NCI-H2107 (cell line): ENCODE results near the gene PALD1.
A peak's percentile ranks its signal among the peaks of the same experiment; 100 is the strongest.

Experiments used
- DNase-seq: peaks from one replicate; lab custom pipeline; 2025; lab: John Stamatoyannopoulos, UW

Gene PALD1

DNA sequence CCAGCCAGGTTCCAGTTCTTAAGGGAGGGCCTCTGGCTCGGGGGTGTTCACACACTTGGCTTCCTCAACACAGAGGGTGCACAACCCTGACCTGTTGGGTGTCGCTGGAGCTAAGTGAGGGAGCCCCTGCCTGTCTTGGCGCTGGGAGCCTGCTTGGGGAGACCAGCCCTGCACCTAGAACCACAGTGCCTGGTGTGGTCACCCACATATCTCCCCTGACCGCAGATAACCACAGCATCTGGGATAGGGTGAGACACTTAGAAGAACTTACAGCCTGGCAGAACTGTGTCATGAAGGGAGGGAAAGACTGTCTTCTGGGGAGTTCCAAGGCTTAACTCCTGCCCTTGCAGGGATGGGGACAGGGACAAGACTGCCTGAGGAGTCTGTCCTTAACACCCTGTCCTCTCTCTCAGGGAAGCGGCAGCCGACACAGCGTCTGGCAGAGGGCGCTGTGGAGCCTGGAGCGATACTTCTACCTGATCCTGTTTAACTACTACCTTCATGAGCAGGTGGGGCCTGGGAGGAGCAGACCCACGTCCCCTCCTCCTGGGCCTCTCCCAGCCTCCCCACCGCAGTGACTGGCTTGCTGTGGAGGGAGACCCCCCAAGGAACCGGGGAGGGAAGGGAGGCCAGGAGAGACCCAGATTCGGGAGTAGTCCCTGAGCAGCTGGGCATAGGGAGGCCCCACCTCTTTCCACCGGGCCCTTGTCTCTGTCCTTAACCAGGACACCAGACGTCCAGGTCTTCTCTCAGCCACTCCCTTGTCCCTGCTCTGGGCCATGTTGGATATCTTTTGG is 59.0 kb downstream of the PALD1 start:
- no peak for DNase-seq

DNA sequence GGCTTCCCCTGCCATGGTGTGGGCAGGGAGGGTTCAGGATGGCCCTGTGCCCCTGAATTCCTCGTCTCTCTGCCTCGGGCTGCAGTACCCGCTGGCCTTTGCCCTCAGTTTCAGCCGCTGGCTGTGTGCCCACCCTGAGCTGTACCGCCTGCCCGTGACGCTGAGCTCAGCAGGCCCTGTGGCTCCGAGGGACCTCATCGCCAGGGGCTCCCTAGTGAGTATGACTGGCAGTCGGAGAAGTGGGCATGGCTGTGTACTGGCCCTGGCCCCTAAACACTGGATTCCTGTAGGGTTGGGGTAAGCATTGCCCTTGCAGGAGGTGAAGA is 59.6 kb downstream of the PALD1 start:
- no peak for DNase-seq

DNA sequence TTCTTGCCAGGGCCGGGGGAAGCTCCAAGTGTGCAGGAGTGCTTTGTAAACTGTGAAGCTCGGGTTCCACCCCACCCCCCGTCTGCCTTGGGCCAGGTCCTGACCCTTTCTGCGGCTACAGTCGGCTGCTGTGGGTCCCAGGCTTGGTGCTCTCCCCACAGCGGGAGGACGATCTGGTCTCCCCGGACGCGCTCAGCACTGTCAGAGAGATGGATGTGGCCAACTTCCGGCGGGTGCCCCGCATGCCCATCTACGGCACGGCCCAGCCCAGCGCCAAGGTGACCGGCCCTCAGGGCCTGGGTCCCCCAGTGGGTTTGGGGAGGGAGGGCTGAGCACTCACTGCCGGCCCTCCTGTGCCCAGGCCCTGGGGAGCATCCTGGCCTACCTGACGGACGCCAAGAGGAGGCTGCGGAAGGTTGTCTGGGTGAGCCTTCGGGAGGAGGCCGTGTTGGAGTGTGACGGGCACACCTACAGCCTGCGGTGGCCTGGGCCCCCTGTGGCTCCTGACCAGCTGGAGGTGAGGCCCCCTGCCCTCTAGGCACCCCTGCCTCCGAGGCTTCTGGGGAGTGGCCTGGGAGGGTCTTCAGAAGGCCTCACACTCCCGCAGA is 60.3 kb downstream of the PALD1 start:
- DNase-seq, result no peak

DNA sequence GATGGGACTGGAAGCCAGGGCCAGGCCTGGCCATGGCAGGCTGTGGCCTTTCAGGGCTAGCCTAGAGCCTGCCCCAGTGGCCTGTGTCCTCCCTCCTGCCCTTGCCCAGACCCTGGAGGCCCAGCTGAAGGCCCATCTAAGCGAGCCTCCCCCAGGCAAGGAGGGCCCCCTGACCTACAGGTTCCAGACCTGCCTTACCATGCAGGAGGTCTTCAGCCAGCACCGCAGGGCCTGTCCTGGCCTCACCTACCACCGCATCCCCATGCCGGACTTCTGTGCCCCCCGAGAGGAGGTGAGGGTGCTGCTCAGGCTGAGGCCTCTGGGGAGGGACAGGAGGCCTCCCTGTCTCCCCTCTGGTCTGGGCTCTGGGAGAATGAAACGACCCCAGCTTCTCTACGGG is 60.9 kb downstream of the PALD1 start:
- DNase-seq, result no peak

DNA sequence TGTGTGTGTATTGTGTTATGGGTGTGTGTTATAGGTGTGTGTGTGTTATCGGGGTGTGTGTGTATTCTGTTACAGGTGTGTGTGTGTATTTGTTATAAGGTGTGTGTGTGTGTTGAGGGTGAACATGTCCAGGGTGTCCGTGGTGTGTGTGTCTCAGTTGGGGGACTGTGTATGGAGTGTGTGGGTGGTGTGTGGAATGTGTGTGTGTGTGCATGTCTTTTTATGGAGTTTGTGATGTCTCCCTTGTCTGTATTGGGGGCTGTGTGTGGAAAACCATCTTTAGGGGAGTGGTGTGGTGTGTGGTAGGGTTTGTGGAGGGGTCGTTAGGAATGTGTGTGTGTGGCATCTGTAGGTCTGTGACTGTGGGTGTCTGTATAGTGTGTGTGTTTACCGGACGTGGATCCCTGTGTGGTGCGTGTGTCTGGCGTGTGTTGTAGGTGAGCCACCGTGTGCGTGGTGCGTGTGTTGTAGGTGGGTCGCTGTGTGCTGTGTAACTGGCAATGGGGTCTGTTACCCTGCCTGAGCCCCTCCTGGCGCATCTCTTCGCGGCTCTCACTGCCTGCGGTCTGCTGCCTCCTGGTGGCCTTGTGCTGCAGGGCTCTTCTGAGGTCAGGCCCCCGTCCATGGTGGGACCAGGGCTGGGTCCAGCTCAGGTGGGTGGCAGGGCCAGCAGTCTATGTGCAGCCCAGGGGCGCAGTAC is 61.7 kb downstream of the PALD1 start:
- DNase-seq, result no peak

DNA sequence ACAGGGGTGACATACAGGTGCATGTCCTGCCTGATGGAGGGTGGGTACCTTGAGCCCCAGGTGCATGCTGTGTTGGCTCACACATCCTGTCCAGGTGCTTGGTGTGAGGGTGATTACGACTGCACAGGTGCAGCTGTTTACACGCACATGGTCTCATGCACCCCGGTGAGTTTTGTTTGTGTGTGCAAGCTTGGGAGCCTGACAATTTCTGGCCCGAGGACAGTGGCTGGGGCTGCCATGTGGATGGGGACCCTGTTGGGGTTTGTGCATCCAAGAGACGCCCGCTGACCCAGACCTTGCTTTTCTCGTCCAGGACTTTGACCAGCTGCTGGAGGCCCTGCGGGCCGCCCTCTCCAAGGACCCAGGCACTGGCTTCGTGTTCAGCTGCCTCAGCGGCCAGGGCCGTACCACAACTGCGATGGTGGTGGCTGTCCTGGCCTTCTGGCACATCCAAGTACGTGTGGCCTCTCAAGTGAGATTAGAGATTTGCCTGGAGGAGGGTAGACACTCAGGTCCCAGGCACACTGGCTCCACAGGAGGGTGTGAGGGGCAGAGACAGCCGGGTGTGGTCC is 62.3 kb downstream of the PALD1 start:
- DNase-seq, result no peak

DNA sequence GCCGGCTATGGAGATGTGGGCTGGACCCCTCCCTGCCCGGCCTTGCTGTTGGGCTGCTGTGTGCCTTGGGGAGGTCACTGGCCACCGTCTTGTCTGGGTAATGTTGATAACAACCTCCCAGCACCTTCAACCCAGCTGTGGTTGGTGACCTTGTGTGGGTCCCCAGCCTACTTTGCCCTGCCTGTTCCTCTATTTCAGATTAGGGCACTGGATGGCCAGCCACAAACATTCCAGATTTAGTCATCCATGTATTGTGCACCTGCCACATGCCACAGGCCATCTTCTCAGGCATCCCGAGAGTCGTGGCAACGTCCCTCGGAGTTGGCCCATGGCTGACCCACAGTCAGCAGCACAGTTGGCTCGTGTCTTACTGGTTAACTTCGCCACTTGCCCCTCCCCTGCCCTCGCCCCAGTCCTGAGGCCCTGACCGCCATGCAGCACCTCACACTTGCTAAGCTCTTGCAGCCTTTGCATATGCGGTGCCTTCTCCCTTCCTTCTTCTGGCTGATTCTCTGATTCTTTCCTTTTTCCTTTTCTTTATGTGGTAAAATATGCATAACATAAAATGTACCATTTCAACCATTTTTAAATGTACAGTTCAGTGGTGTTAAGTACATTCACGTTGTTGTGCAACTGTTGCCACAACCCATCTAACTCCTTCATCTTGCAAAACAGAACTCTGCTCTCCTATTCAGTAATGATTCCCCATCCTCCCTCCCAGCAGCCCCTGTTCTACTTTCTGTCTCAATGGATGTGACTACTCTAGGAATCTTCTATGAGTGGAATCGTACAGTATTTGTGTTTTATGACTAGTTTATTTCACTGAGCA is 63.4 kb downstream of the PALD1 start:
- DNase-seq, result no peak

DNA sequence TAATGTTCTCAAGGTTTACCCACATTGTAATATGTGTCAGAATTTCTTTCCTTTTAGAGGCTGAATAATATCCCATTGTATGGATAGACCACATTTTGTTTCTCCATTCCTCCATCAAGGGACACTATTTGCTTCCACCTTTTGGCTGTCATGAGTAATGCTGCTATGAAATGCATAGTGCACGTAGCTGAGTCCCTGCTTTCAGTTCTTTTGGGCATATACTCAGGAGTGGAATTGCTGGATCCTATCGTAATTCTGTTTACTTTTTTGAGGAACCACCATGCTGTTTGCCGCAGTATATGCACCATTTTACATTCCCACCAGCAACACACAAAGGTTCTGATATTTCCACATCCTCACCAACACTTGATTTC is 64.0 kb downstream of the PALD1 start:
- DNase-seq, result no peak

DNA sequence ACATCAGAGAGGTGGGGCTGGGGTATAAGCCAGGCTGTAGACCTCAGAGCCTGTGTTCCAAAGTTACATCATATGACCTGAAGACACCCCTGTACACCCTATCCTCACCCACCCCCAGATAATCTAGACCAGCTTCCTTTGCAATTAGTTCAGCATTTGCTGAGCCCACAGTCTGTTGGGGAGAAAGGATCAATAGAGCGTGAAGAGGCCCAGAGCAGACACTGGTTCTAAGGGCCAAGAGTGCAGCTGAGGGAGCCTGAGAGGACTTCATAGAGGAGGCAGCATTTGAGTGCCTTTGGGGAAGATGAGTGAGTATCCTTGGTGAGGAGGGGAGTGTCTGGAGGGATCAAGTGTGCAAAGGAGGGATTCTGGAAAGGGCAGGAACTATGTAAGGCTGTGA is 65.3 kb downstream of the PALD1 start:
- no peak for DNase-seq

DNA sequence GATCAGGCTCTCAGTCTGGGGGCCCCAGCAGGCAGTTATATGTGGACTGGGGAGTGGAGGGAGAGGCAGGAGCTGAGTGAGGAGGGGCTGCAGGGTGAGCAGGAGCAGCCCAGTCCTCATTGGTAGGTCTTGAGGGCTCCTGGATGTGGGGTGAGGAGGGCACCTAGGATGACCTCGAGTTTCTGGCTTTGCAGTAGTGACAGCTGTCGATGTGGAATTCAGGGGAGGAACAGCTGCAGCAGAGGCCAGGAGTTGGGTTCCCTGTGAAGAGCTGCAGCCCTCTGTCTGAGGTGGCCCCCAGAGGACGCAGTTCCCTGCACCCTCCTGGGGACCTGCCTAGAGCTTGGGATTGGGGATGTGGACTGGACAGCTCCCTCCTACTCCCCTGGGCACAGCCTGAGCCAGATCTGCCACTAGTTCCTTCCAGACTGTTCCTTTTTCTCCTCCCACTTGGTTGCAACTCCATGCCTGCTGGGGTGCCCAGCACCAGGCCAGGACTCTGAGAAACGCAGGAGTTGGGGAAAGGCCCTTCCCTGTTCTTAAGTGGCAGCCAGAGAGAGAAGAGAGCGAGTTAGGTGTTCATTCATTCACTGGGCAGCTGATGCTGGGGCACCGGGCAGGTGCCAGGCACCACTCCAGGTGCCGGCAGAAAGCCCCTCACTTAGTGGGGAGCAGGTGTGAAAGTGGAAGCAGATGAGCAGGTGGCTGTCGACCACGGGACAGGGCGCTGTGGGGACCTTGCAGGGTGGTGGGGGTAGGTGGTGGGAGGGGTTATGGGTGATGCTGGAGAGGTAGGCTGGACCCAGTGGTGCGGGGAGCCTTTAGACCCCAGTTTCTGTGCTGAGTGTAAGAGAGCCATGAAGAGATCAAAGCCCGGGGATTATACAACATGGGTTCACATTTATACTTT is 66.1 kb downstream of the PALD1 start:
- DNase-seq, result no peak

DNA sequence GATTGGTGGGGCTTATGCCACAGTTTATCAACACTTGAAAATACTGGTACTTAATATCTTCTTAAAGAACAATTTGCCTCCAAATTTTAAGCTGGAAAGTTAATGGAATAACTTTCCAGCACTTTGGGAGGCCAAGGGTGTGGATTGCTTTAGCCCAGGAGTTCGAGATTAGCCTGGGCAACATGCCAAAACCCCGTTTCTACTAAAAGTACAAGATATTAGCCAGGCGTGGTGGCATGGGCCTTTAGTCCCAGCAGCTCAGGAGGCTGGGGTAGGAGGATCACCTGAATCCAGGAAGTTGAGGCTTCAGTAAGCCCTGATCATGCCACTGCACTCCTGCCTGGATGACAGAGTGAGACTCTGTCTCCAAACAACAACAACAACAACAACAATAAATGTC is 68.0 kb downstream of the PALD1 start:
- no peak for DNase-seq

DNA sequence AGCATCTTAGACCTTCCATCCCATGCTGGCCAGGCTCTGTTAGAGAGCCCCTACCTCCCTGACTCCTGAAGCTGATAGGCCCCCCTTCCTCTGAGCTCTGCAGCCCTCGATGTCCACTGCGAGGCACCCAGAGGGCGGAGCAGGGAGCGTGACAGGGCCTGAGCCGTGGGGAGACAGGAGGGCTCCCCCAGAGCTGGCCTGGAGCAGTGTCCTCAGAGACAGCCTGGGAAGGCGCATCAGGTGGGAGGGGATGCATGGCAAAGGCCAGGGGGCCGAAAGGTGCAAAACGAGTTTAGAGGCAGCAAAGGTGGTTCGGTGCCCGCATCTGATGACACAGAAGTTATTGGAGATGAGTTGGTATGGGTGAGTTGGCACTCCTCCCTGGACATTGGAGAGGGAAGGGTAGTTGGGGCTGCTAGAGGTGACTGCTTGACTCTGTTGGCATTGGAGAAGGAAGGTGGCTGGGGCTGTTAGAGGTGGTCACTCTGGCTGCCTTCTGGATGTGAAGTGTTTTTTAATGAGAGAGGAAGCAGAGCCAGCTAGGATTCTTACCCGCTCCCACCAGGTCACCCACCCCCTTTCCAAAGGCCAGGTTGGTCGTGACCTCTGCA is 70.9 kb downstream of the PALD1 start:
- no peak for DNase-seq

DNA sequence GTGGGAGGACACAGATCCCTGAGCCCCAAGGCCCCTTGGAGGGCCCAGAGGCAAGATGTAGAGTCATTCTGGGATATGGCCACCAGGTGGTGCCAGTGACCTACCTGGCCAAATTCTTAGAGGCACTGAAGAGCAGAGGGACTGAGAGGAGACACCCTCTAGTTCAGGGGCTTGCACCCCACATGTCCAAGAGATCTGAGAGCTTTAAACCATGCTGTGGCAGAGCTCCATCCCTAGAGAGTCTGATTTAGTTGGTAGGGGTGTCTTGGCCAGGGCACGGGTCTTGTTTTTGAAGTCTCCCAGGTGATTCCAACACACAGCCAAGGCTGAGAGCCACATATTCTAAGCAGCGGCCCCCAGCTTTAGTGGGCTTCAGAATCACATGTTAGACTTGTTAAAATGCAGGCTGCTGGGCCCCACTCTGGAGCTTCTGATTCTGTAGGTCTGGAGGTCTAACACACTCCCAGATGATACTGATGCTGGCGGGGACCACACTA is 71.4 kb downstream of the PALD1 start:
- DNase-seq, result peak; percentile 11

DNA sequence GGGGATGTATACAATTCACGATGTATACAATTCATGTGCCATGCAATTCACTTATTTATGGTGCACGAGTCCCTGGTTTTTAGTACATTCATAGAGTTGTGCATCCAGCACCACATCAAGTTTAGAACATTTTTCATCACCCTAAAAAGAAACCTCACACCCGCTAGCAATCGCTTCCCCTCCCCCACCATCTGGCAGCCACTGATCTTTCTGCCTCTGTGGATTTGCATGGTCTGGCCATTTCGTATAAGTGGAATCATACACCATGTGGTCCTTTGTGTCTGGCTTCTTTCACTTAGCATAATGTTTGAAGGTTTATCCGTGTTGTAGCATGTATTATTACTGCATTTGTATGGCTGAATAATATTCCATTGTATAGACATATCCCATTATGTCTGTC is 71.9 kb downstream of the PALD1 start:
- DNase-seq, result no peak

DNA sequence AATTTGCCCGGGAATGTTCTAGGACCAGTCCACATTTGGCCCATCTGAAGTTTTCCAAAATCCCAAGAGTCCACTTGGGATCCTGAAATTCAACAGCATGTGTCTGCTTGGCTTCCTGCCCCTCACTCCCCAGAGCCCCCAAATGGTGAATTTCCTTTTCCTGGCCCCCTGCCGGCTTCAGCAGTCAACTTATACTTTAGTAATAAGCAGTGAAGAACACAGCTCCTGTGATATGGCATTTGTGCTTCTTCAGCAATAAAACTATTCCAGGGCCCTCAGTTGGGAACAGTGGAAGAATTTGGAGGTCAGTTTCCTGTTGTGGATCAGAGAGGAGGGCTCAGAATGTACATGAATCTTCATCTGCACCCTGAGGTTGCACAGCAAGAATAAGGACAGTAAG is 72.9 kb downstream of the PALD1 start:
- DNase-seq, result no peak

DNA sequence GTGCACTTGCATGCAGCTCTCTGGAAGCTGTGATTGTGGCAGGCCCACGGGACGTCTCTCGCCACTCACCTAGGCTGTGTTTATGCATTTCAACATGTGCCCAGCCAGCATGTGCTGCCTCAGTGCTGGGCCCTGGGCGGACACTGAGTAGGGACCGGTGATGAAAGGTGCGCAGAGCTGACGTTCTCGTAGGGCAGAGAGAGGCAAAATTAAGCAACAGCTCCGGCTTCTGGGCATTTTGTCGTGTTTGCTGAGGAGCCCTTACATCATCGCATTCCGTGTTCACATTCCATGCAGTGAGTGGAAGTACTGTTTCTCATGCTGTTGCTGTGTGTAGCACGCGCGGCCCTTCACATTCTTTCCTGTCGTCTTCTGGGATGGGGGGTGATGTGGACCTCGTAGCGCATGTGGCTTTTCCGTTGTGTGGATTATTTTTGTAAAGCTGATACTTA is 73.4 kb downstream of the PALD1 start:
- no peak for DNase-seq

DNA sequence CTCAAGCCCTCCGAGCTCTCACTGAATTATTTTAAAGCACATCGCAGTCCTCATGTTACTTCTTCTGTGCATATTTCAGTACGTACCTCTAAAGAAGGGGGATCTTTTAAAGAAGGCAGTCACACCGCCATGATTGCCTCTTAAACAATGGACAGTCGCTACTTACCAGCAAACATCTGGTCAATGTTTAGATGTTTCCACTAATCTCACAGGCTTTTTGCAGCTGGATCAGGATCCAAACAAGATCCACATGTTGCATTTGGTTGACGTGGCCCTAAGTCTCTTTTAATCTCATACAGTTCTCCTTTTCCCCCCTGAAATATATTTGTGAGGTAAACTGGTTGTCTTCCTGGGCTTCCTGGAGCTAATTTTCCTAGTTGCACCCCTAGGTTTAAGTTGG is 74.0 kb downstream of the PALD1 start:
- DNase-seq, result no peak

DNA sequence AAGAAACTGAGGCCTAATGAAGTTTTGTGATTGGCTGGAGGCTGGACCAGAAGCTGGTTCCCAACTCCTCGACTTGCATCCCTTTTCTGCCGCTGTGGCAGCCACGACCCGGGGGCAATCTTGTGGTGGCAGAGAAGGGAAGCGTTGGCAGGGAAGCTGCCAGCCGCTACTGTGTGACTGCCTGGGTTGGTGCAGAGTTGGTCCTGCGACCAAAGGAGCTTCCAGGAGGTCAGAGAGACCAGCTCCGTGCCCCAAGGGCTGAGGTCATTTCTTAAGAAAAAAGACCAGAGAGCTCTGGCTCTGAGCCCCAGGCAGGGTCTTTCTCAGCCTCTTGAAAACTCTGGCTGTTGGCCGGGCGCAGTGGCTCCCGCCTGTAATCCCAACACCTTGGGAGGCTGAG is 76.8 kb downstream of the PALD1 start:
- DNase-seq, result no peak

DNA sequence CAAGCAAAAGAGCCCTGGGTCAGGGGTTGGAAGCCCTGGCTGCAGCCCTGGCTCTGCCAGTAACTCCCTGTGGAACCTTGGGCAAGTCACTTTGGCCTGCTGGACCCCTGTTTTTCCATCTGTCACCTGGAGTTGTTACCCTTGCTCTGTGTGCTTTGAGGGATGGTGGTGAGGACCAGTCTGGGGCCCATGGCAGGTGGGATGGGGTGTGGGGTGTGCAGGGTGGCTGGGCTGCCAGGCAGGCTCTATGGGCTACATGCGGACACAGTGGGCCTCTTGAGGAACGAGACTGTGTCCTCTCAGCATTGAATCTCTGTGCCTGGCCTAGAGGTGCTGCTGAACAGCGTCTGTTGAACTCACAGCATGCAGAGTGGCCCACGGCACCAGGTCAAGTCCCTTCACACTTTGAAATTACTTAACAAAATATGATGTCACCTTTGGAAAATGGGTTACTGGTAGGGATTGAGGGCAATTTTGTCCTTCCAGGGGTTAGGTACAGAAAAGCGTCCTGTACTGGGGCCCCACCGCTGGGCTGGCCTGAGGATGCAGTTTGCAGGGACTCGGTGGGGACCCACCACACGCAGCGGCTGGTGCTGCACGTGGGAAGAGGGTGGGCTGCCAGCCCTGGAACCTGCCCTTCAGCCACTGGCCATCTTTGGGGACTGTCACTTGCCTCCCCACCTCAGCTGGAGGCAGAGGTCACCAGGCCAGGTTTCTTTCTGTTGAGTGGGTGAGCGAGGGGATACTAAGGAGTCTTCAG is 78.7 kb downstream of the PALD1 start:
- no peak for DNase-seq

DNA sequence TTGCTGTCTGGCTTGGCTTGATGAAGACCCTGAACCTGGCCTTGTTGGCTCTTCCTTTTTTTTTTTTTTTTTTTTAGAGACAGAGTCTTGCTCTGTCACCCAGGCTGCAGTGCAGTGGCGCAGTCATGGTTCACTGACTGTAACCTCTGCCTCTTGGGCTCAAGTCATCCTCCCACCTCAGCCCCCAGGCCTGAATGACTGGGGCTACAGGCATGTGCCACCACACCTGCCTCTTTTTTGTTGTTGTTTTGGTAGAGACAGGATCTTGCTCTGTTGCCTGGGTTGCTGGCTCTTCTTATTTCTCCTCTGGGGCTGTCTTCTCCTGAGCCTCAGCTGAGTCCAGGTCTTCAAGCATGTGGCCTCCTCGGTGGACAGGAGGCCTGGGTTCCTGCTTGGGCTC is 79.3 kb downstream of the PALD1 start:
- DNase-seq, result no peak
